GM19468 (cell line): ENCODE results near the gene SKA3.

Experiments used
- ATAC-seq: cut with Tn5 transposase; IDR thresholded peaks from one replicate; pipeline ENCODE4 v1.9.1; 2021; ENCODE audit warnings: mild to moderate bottlenecking, moderate library complexity, moderate number of reproducible peaks; ENCODE audit not compliant: unreplicated experiment; ENCODE audit errors: extremely low read depth

SKA3 gene

DNA sequence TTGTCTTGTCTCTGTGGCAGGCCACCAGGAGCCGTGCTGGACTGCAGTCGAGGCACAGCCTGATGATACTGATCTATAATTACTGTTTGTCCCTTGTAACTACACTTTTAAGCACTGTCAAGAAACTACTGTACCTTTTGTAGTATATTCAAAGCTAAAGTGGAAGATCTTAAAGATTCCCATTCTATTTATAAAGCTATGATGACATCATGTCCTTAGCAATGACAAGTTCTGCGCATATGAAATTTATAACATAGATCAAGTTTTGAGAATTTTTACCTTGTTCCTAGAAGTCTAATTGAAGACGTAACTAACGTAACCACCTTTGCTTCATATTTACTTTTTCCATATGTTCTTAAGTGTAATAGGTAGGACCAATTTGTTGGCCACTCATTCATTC is 58.2 kb downstream of the SKA3 start:
- no peak for ATAC-seq

DNA sequence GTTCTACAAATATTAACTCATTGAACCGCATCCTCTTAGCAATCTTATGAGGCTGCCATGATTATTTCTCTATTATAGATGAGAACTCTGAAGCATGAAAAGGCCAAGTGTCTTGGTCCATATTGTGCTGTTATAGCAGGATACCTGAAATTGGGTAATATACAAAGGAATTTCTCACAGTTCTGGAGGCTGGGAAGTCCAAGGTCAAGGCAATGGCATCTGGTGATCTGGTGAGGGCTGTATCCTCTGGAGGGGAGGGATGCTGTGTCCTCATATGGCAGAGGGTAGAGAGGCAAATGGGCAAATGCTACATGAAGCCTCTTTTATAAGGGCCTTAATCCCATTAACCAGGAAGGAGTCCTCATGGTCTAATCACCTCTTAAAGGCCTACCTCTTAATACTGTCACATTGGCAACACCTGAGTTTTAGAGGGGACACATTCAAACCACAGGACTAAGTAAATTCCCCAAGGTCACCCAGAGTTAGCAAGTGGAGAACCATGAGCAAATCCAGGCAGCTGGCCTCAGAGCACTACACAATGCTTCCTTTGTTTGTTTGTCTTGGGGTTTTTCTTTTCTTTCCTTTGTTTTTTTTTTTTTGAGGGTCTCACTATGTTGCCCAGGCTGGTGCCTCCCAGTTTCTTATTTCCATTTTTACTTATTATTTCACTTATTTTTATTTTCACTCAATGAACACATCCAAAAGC is 59.1 kb downstream of the SKA3 start:
- ATAC-seq: no peak

DNA sequence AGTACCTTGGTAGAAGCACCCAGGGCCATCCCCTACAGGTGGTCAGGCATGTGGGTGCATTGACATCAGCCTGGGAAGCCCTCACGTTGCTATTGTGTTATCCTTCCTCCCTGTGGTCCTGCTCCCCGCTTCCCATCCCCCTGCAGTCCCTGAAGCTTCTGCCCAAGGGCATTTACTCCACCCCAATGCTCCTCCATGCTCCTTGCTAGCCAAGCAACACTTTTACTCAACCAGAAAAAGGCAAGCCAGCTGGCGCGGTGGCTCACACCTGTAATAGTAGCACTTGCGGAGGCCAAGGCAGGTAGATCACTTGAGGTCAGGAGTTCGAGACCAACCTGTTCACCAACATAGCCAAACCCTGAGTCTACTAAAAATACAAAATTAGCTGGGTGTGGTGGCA is 60.2 kb downstream of the SKA3 start:
- no peak for ATAC-seq

DNA sequence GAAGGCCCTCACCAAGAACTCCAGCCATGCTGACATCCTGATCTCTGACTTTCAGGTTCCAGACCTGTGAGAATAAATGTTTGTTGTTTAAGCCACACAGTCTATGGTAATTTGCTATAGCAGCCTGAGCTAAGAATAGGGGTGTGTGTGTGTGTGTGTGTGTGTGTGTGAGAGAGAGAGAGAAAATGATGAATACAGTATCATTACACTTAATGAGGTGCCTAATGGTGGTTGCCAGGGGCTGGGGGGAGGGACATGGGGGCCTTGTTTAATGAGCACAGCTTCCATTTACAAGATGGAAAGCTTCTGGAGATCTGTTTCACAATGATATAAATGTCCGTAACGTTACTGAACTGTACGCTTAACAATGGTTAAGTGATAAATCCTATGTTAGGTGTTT is 61.1 kb downstream of the SKA3 start:
- no peak for ATAC-seq

DNA sequence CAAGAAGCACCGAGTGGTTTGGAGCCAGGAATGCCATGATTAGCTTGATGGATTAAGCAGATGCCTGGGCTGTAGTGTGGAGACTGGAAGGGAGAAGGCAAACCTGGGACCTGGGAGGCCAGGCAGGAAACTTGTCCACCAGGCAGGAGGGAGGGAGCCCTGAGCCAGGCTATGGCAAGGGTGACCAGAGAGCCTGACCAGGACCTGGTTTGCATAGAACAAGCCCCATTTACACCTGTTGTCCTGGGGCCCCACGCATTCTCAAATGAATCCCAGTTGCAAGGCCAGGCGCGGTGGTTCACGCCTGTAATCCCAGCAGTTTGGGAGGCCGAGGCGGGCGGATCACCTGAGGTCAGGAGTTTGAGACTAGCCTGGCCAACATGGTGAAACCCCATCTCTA is 64.8 kb downstream of the SKA3 start:
- no peak for ATAC-seq

DNA sequence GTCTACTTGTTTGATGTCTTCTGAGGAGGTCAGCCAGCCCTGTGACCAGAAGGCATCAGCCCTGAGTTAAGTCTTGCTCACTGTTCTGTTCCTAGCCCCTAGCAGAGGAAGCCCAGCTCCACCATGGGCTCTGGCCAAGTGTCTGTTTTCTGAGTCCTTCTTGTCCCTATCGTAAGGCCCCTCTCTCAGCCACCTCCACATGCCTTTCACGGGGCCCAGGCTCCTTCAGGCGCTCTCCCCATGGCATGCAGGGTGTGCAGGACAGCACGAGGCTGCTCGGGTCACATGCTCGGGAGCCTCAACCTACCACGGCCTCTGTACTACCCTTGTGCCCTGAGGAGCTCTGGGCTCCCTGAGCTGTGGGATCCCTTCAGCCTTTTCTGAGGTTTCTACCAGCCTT is 67.2 kb downstream of the SKA3 start:
- no peak for ATAC-seq

DNA sequence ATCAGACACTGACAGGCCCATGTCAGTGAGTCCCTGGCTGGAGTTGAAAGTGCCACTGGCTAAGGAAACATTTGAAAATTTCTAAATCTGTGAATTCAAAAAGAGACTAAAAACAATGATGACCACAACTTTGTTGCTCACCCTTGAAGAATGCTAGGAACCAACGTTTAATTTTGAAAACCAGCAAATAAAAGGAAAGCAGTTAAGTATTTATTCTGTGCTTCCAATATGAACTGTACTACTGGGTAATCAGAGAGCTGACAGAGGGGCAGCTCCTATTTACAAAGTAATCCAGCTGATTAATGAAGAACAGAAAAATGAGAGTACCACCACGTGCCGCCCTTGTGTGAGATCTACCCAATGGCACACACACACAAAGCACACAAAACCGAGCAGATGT is 70.3 kb downstream of the SKA3 start:
- no peak for ATAC-seq

DNA sequence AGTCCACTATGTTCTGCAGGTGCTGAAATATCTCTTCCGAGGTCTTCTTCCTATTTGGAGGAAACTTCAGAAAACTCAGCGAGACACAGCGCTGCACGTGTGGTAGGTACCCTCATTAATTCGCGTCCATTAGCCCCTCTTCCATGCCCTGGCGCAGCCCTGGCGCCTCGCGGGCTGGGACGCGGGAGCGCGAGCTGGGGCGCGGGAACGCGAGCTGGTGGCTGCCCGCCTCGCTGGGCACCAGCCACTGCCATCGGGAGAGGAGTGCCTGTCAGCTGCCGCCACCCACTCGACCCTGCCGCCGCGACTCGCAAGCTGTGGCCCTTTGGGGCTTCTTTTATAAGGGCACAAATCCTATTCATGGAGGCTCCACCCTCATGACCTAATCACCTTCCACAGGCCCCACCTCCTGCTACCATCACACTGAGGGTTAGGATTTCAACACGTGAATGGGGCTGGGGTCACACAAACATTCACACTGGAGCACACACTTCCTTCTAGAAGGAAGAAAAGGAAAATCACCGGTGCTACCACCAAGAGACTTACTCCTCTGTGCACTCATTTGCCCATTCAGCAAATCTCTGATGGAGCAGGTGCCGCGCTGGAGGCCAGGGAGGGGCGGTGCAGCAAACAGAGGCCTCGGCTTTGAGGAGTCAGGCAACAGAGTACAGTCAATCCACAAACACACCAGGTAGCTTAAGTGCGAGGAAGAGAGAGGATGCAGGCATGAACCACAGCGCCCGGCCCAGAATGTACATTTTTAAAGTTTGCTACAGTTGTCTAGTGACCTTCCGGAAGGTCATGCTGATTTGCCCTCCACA is 71.9 kb downstream of the SKA3 start:
- no peak for ATAC-seq
